OCI-M1 (cell line): ENCODE measurements around the gene FARS2.

Experiments
- DNase-seq: peaks from one replicate; lab custom pipeline; 2025; lab: John Stamatoyannopoulos, UW

The FARS2 gene

GRCh38 chr6:5287205-5287965 is 26.1 kb downstream of the FARS2 start:
- DNase-seq: no peak

- no peak for DNase-seq
These were observed 26.6 kb downstream of the FARS2 start for GRCh38 chr6:5287966-5288297.

GRCh38 chr6:5290097-5290496 is 28.8 kb downstream of the FARS2 start:
- DNase-seq: no peak

- no peak for DNase-seq
These were observed 29.2 kb downstream of the FARS2 start for GRCh38 chr6:5290500-5290899.

GRCh38 chr6:5292154-5292553 is 30.8 kb downstream of the FARS2 start:
- DNase-seq: no peak

GRCh38 chr6:5293692-5294091 is 32.4 kb downstream of the FARS2 start:
- no peak for DNase-seq

- DNase-seq: peak; percentile 61
These were observed 33.3 kb downstream of the FARS2 start for GRCh38 chr6:5294392-5295211.

- DNase-seq: no peak
These were observed 34.3 kb downstream of the FARS2 start for GRCh38 chr6:5295623-5296022.

GRCh38 chr6:5300206-5300764 is 39.0 kb downstream of the FARS2 start:
- peak; percentile 25 for DNase-seq

GRCh38 chr6:5302220-5302946 is 41.1 kb downstream of the FARS2 start:
- DNase-seq: peak; percentile 81

GRCh38 chr6:5302995-5303622 is 41.8 kb downstream of the FARS2 start:
- DNase-seq: no peak

GRCh38 chr6:5303682-5304081 is 42.4 kb downstream of the FARS2 start:
- no peak for DNase-seq

- no peak for DNase-seq
These were observed 44.8 kb downstream of the FARS2 start for GRCh38 chr6:5305968-5306626.

GRCh38 chr6:5307058-5307457 is 45.7 kb downstream of the FARS2 start:
- no peak for DNase-seq

- DNase-seq: no peak
These were observed 46.8 kb downstream of the FARS2 start for GRCh38 chr6:5308066-5308465.

GRCh38 chr6:5314191-5314865 is 53.0 kb downstream of the FARS2 start:
- no peak for DNase-seq

GRCh38 chr6:5315881-5316280 is 54.6 kb downstream of the FARS2 start:
- DNase-seq: no peak

GRCh38 chr6:5316951-5317350 is 55.6 kb downstream of the FARS2 start:
- DNase-seq: no peak

GRCh38 chr6:5318617-5319272 is 57.4 kb downstream of the FARS2 start:
- no peak for DNase-seq

- no peak for DNase-seq
These were observed 62.7 kb downstream of the FARS2 start for GRCh38 chr6:5323979-5324378.
